ENCODE measurements around the gene CHD5.

CHD5 gene

GRCh38 chr1:6097824-6098223 lies 82.3 kb downstream of the CHD5 start:
- TF ChIP-seq, protein P1, sequence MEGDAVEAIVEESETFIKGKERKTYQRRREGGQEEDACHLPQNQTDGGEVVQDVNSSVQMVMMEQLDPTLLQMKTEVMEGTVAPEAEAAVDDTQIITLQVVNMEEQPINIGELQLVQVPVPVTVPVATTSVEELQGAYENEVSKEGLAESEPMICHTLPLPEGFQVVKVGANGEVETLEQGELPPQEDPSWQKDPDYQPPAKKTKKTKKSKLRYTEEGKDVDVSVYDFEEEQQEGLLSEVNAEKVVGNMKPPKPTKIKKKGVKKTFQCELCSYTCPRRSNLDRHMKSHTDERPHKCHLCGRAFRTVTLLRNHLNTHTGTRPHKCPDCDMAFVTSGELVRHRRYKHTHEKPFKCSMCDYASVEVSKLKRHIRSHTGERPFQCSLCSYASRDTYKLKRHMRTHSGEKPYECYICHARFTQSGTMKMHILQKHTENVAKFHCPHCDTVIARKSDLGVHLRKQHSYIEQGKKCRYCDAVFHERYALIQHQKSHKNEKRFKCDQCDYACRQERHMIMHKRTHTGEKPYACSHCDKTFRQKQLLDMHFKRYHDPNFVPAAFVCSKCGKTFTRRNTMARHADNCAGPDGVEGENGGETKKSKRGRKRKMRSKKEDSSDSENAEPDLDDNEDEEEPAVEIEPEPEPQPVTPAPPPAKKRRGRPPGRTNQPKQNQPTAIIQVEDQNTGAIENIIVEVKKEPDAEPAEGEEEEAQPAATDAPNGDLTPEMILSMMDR (IDR thresholded peaks at IDR 0.05; ENCODE audit: low read depth, low read length) = no peak
- DNase-seq (ENCODE audit: low read depth, low spot score) = no peak
- in situ Hi-C loops (cut with HindIII; ENCODE audit: low sequenced_read_pairs) = no loop called here
- H3K4me3 ChIP-seq (ENCODE audit: low read depth, low read length) = no peak overlapping the region

- DNase-seq (ENCODE audit: low read depth, low spot score) = no peak
- no peak overlapping the region for H3K4me3 ChIP-seq (ENCODE audit: low read depth, low read length)
These were observed 83.0 kb downstream of the CHD5 start for GRCh38 chr1:6097117-6097595.

GRCh38 chr1:6096243-6097116 lies 83.6 kb downstream of the CHD5 start:
- TF ChIP-seq, protein P1 (IDR thresholded peaks at IDR 0.05; ENCODE audit: low read depth, low read length) = no peak
- H3K4me3 ChIP-seq (ENCODE audit: low read depth, low read length) = no peak overlapping the region
- DNase-seq (ENCODE audit: low read depth, low spot score) = no peak
- in situ Hi-C loops (cut with HindIII; ENCODE audit: low sequenced_read_pairs) = no loop called here

More at GRCh38 chr1:6097117-6097595, 83.0 kb downstream of the CHD5 start:
- in situ Hi-C loops (cut with HindIII; ENCODE audit: low sequenced_read_pairs) = no loop called here
- TF ChIP-seq, protein P1 (IDR thresholded peaks at IDR 0.05; ENCODE audit: low read depth, low read length) = no peak

GRCh38 chr1:6095511-6096242 lies 84.4 kb downstream of the CHD5 start:
- DNase-seq (ENCODE audit: low read depth, low spot score) = no peak
- no peak overlapping the region for H3K4me3 ChIP-seq (ENCODE audit: low read depth, low read length)
- TF ChIP-seq, protein P1 (IDR thresholded peaks at IDR 0.05; ENCODE audit: low read depth, low read length) = no peak
- in situ Hi-C loops (cut with HindIII; ENCODE audit: low sequenced_read_pairs) = no loop called here

- no peak for DNase-seq (ENCODE audit: low read depth, low spot score)
- no peak overlapping the region for H3K4me3 ChIP-seq (ENCODE audit: low read depth, low read length)
- in situ Hi-C loops (cut with HindIII; ENCODE audit: low sequenced_read_pairs) = no loop called here
- TF ChIP-seq, protein P1 (IDR thresholded peaks at IDR 0.05; ENCODE audit: low read depth, low read length) = no peak
These were observed 85.2 kb downstream of the CHD5 start for GRCh38 chr1:6094801-6095505.

DNA sequence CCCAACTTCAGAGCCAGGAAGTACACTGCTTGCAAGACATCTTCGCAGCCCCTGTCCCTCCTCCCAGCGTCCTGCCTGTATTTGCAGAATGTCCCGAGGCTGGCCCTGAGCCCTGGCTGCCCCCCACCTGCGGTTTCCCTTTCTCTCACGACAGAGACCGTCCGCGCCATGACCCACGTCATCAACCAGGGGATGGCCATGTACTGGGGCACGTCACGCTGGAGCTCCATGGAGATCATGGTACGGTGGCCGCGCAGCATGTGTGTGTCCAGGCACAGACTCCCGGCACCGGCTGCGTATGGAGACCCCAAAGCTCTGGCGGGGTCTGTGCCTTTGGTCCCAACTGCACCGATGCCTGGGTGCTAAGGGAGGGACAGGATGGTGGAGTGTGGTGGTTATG lies 85.9 kb downstream of the CHD5 start:
- TF ChIP-seq, protein P1 (IDR thresholded peaks at IDR 0.05; ENCODE audit: low read depth, low read length) = no peak
- H3K4me3 ChIP-seq (ENCODE audit: low read depth, low read length) = no peak overlapping the region
- DNase-seq (ENCODE audit: low read depth, low spot score) = no peak
- in situ Hi-C loops (cut with HindIII; ENCODE audit: low sequenced_read_pairs) = no loop called here

Data from astrocyte of the spinal cord (primary cell).